RWPE2 (cell line): Measurements from ENCODE around the gene KLF13.

Experiments used
- ATAC-seq: fragments of 200-7000 bp; cut with Tn5 transposase; 3 replicates; pipeline ENCODE4 v1.9.1; 2021; ENCODE audit warnings: low read depth
- DNase-seq: peaks from one replicate; pipeline ENCODE4 v3.0.0-alpha.2; 2020; ENCODE audit warnings: low spot score
- H3K27ac ChIP-seq: fragments of 450-650 bp; 2 replicates; pipeline ENCODE4 v1.5.1; 2017; ENCODE audit warnings: mild to moderate bottlenecking; ENCODE audit not compliant: poor library complexity, severe bottlenecking
- H3K27me3 ChIP-seq: fragments of 250-450 bp; sonication (Bioruptor Pico); 2 replicates; pipeline ENCODE4 v1.5.1; 2021; ENCODE audit warnings: mild to moderate bottlenecking, moderate library complexity; ENCODE audit not compliant: insufficient read depth, poor library complexity, severe bottlenecking
- H3K36me3 ChIP-seq: fragments of 250-450 bp; sonication (Bioruptor Pico); 2 replicates; pipeline ENCODE4 v1.5.1; 2020; ENCODE audit warnings: low read depth, mild to moderate bottlenecking, moderate library complexity
- H3K4me1 ChIP-seq: fragments of 250-450 bp; sonication (Bioruptor Pico); 2 replicates; pipeline ENCODE4 v1.5.1; 2021; ENCODE audit warnings: mild to moderate bottlenecking, moderate library complexity; ENCODE audit not compliant: insufficient read depth, poor library complexity, severe bottlenecking
- H3K4me3 ChIP-seq: fragments of 250-450 bp; sonication (Bioruptor Pico); 2 replicates; pipeline ENCODE4 v1.5.1; 2021; ENCODE audit warnings: mild to moderate bottlenecking, moderate library complexity; ENCODE audit not compliant: severe bottlenecking
- H3K9me3 ChIP-seq: fragments of 250-450 bp; sonication (Bioruptor Pico); 2 replicates; pipeline ENCODE4 v1.5.1; 2021; ENCODE audit warnings: mild to moderate bottlenecking, moderate library complexity; ENCODE audit not compliant: severe bottlenecking
- TF ChIP-seq, protein P1 (sequence below): fragments of 450-650 bp; IDR thresholded peaks from one replicate; pipeline ENCODE4 v1.5.1; 2017; ENCODE audit warnings: mild to moderate bottlenecking, moderate library complexity; ENCODE audit not compliant: poor library complexity, severe bottlenecking

Gene KLF13

DNA sequence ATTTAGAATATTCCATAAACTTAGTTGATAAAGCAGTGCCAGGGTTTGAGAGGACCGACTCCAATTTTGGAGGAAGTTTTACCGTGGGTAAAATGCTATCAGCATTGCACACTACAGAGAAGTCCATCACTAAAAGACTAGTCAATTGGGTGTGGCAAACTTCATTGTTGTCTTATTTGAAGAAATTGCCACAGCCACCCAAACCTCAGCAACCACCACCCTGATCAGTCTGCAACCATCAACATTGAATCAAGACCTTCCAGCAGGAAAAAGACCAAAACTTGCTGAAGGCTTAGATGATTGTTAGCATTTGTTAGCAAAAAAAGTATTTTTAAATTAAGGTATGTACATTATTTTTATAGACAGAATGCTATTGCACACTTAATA, 60.5 kb downstream of the KLF13 start:
- Histone ChIP-seq H3K27me3 (no peaks in the 10 kb centered on the region), H3K27ac (no peak overlapping the region), H3K4me1 (peaks cover 19% of the 10 kb centered on the region), H3K4me3 (no peak overlapping the region), H3K9me3 (no peaks in the 10 kb centered on the region), H3K36me3 (no peaks in the 10 kb centered on the region)
- ATAC-seq (no peak), DNase-seq (no peak)
- TF ChIP-seq, protein P1, sequence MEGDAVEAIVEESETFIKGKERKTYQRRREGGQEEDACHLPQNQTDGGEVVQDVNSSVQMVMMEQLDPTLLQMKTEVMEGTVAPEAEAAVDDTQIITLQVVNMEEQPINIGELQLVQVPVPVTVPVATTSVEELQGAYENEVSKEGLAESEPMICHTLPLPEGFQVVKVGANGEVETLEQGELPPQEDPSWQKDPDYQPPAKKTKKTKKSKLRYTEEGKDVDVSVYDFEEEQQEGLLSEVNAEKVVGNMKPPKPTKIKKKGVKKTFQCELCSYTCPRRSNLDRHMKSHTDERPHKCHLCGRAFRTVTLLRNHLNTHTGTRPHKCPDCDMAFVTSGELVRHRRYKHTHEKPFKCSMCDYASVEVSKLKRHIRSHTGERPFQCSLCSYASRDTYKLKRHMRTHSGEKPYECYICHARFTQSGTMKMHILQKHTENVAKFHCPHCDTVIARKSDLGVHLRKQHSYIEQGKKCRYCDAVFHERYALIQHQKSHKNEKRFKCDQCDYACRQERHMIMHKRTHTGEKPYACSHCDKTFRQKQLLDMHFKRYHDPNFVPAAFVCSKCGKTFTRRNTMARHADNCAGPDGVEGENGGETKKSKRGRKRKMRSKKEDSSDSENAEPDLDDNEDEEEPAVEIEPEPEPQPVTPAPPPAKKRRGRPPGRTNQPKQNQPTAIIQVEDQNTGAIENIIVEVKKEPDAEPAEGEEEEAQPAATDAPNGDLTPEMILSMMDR = no peak

DNA sequence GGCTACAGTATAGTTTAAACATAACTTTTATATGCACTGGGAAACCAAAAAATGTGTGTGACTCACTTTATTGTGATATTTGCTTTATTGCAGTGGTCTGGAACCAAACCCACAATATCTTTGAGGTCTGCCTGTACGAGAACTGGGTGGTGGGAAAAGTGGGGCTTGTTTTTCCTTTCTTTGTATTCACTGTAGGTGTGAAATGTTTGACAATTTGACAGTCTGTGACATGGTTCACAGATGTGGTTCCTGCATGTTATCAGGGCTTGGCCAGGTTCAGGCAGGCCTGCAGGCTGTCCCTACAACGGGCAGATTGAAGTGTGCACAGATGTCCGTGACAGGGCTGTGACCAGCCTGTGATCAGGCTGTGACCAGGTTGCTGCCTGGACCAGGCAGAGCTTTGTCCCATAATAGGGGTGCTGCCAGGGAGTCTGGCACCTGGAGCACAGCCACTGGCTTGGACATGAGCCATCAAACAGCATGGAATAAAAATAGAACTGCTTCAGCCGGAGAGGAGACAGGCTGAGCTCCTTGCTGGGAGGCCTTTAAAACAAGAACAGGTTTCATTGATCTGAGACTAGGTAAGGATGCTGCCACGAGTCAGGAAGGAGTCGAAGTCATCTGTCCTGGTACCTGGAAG, 61.0 kb downstream of the KLF13 start:
- peak; percentile 5; the same call in 1 of the 3 replicates for ATAC-seq
- H3K27ac ChIP-seq = no peak overlapping the region
- H3K9me3 ChIP-seq = no peaks in the 10 kb centered on the region
- H3K27me3 ChIP-seq = no peaks in the 10 kb centered on the region
- H3K36me3 ChIP-seq = no peaks in the 10 kb centered on the region
- no peak for DNase-seq
- peaks cover 19% of the 10 kb centered on the region for H3K4me1 ChIP-seq
- H3K4me3 ChIP-seq = no peak overlapping the region
- TF ChIP-seq, protein P1 = no peak

DNA sequence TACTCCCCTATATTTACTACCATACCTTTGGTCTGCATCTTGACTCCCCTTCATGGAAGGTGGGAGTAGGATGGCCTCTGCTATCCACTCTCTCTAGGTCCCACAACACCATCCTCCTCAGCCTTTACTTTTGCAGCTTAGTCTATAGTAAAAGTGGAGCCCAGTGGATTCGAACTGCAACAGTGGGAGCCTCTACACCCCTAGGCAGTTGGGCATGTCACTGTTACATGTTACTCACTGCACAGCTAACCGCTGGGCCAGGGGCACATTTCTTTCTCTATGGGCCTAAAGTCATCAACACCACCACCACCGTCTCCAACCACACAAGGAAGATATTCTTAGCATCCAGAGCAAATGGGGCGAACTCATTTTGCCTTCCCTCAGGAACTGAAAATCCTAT, 62.9 kb downstream of the KLF13 start:
- peaks cover 12% of the 10 kb centered on the region for H3K4me1 ChIP-seq
- H3K9me3 ChIP-seq = no peaks in the 10 kb centered on the region
- DNase-seq (no peak), ATAC-seq (no peak)
- no peaks in the 10 kb centered on the region for H3K27me3 ChIP-seq
- H3K4me3 ChIP-seq = no peak overlapping the region
- no peak overlapping the region for H3K27ac ChIP-seq
- TF ChIP-seq, protein P1 = no peak
- no peaks in the 10 kb centered on the region for H3K36me3 ChIP-seq

DNA sequence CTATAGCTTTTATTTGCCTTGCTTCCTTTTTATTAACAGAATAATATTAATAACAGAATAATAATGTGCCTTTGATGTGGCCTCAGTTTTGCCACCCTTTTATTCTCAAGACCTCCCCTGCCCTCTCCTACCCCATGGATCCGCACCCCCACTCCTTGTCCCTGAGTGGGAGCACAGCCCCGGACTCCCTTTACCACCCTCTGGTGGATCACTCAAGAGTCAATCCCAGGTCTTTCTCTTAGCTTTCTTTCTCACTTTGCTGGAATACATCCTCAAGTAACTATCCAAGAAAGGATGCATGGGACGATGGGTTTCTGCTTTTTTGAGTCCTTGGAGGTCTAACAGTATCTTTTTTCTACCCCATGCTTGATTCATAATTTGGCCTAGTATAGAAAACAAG, 63.4 kb downstream of the KLF13 start:
- no peak overlapping the region for H3K4me3 ChIP-seq
- H3K27me3 ChIP-seq = no peaks in the 10 kb centered on the region
- TF ChIP-seq, protein P1 = no peak
- H3K27ac ChIP-seq = no peak overlapping the region
- H3K9me3 ChIP-seq = no peaks in the 10 kb centered on the region
- DNase-seq = no peak
- no peak for ATAC-seq
- peaks cover 10% of the 10 kb centered on the region for H3K4me1 ChIP-seq
- no peaks in the 10 kb centered on the region for H3K36me3 ChIP-seq

DNA sequence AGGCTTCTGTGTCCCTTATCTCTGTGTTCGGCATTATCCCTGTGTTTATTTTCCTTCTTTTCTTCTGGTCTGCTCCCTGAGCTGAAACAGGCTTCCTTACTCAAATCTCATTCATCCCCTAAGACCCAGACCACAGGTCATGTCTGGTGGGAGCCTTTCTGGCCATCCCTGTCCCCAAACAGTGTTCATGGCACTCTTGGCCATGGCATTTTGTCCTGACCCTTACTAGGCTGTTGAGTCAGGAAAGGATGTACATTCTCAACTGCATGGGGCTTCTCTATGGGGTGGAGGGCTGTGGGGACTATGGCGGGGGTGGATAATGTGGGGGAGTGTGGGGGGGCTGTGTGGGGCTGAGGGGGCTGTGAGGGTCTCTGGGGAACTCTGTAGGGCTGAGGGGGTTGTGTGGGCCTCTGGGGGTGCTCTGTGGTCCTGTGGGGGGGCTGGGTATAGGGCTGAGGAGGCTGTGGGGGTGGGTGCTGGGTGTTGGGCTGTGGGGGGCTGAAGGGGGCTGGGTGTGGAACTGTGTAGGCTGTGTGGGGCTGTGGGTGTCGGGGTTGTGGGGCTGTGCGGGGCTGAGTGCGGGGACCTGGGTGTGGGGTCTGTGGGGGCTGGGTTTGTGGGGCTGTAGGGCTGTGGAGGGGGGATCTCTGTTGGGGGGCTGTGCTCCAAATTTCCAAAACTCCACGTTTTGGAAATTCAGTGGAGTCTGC, 64.3 kb downstream of the KLF13 start:
- Histone ChIP-seq H3K27ac (no peak overlapping the region), H3K9me3 (no peaks in the 10 kb centered on the region), H3K4me1 (peaks cover 10% of the 10 kb centered on the region), H3K4me3 (no peak overlapping the region), H3K27me3 (no peaks in the 10 kb centered on the region), H3K36me3 (no peaks in the 10 kb centered on the region)
- TF ChIP-seq, protein P1 = no peak
- ATAC-seq (no peak), DNase-seq (no peak)
